COLO829 (cell line): ENCODE data around the gene PPIE.
"Not testable (repeated sequence)": the region's sequence is repeated elsewhere in the genome, so short reads cannot be mapped to it uniquely, and the experiment has no call there.

Experiments used
- DNase-seq: peaks from one replicate; pipeline ENCODE4 v3.0.0; 2012; ENCODE audit warnings: low spot score

Gene PPIE

GRCh38 chr1:39758556-39759435 lies 20.1 kb downstream of the PPIE start:
- DNase-seq = no peak

GRCh38 chr1:39759436-39759726 lies 20.7 kb downstream of the PPIE start:
- no peak for DNase-seq

GRCh38 chr1:39760074-39761008 lies 21.7 kb downstream of the PPIE start:
- DNase-seq = no peak

- DNase-seq = no peak
Measured at GRCh38 chr1:39761016-39761415, 22.3 kb downstream of the PPIE start.

- no peak for DNase-seq
Measured at GRCh38 chr1:39761557-39762260, 23.0 kb downstream of the PPIE start.

GRCh38 chr1:39762550-39763540 lies 24.2 kb downstream of the PPIE start:
- DNase-seq = no peak

- not testable (repeated sequence) for DNase-seq
Measured at GRCh38 chr1:39763619-39764374, 25.1 kb downstream of the PPIE start.

- not testable (repeated sequence) for DNase-seq
Measured at GRCh38 chr1:39764512-39764911, 25.8 kb downstream of the PPIE start.

GRCh38 chr1:39766466-39766865 lies 27.8 kb downstream of the PPIE start:
- not testable (repeated sequence) for DNase-seq

- DNase-seq = not testable (repeated sequence)
Measured at GRCh38 chr1:39769502-39769901, 30.8 kb downstream of the PPIE start.

GRCh38 chr1:39770100-39771021 lies 31.7 kb downstream of the PPIE start:
- DNase-seq = not testable (repeated sequence)

- DNase-seq = not testable (repeated sequence)
Measured at GRCh38 chr1:39771022-39771532, 32.4 kb downstream of the PPIE start, which contains the start of gene OXCT2. TSS of gene OXCT2 (minus strand) at chr1:39771348. CDS start at chr1:39771255, 93 bp downstream.

GRCh38 chr1:39773369-39773979 lies 34.8 kb downstream of the PPIE start:
- DNase-seq = not testable (repeated sequence)

GRCh38 chr1:39775141-39775540 lies 36.5 kb downstream of the PPIE start:
- DNase-seq = not testable (repeated sequence)

- not testable (repeated sequence) for DNase-seq
Measured at GRCh38 chr1:39775676-39776399, 37.2 kb downstream of the PPIE start.

GRCh38 chr1:39776400-39776713 lies 37.7 kb downstream of the PPIE start:
- no peak for DNase-seq

GRCh38 chr1:39776886-39777285 lies 38.2 kb downstream of the PPIE start:
- no peak for DNase-seq

- no peak for DNase-seq
Measured at GRCh38 chr1:39777306-39777705, 38.6 kb downstream of the PPIE start.
